ENCODE measurements around the gene APOM. TPM values are rescaled to one million over a fixed set of nuclear protein-coding genes. Genes with fewer than 3 reads are reported as not detected.

APOM gene
- total RNA-seq, 2 donors from 2014 or later: 0.76 to 1.3 TPM

GRCh38 chr6:31706599-31706998, 50.9 kb downstream of the APOM start, which contains the start of gene LY6G6F:
Gene LY6G6F, plus strand, starts transcription at chr6:31706866. Its CDS starts 41 bp downstream, at chr6:31706907.
- no peaks in the 10 kb centered on the region for H3K27me3 Mint-ChIP-seq
- no peaks in the 10 kb centered on the region for H3K9me3 Mint-ChIP-seq
- H3K4me1 Mint-ChIP-seq (ENCODE audit: low read depth in 2 of 2): peaks cover 21 to 26% of the 10 kb centered on the region in 2 donors
- peaks cover 9% of the 10 kb centered on the region for H3K36me3 Mint-ChIP-seq
- H3K4me3 Mint-ChIP-seq: no peak within 1 kb of the TSS
- no peak for ATAC-seq
- peak within 1 kb of the TSS in 1 of 2 donors; percentile 58 for H3K27ac Mint-ChIP-seq
- no peak for DNase-seq (ENCODE audit: low spot score)

GRCh38 chr6:31707701-31708100, 52.0 kb downstream of the APOM start:
- no peak overlapping the region for H3K4me3 Mint-ChIP-seq
- H3K4me1 Mint-ChIP-seq (ENCODE audit: low read depth in 2 of 2): peaks cover 15 to 23% of the 10 kb centered on the region in 2 donors
- H3K9me3 Mint-ChIP-seq: no peaks in the 10 kb centered on the region
- peaks cover 2% of the 10 kb centered on the region for H3K36me3 Mint-ChIP-seq
- no peak overlapping the region for H3K27ac Mint-ChIP-seq
- H3K27me3 Mint-ChIP-seq: peaks cover 0 to 2% of the 10 kb centered on the region in 2 donors
- no peak for DNase-seq (ENCODE audit: low spot score)
- ATAC-seq: no peak

Other genes starting within 250 kb of the APOM start
- gene MICB, start 157.7 kb upstream of the APOM start, total RNA-seq: 10 to 100 TPM; 34.9 to 37.4 TPM
- gene MCCD1, start 126.9 kb upstream of the APOM start, total RNA-seq: not detected
- gene DDX39B, start 113.9 kb upstream of the APOM start, total RNA-seq: 100 to 1,000 TPM; 469 to 713 TPM
- 1 to 10 TPM; 1.4 to 2.3 TPM for gene ATP6V1G2, start 109.3 kb upstream of the APOM start, total RNA-seq
- gene NFKBIL1, start 108.3 kb upstream of the APOM start, total RNA-seq: 10 to 100 TPM; 16.8 to 17.0 TPM
- 1,000 to 10,000 TPM; 1,187 to 3,727 TPM for gene LTA, start 83.6 kb upstream of the APOM start, total RNA-seq
- gene TNF, start 80.3 kb upstream of the APOM start, total RNA-seq: 100 to 1,000 TPM; 320 to 420 TPM
- 100 to 1,000 TPM; 110 to 153 TPM for gene LTB, start 73.5 kb upstream of the APOM start, total RNA-seq
- gene LST1, start 69.6 kb upstream of the APOM start, total RNA-seq: 10 to 100 TPM; 15.5 to 34.6 TPM
- 10 to 100 TPM; 65.5 to 91.6 TPM for gene NCR3, start 62.9 kb upstream of the APOM start, total RNA-seq
- gene AIF1, start 40.7 kb upstream of the APOM start, total RNA-seq: 10 to 100 TPM in 1 of 2 donors, 1 to 10 TPM in 1; 9.3 to 20.0 TPM
- gene PRRC2A, start 35.2 kb upstream of the APOM start, total RNA-seq: 100 to 1,000 TPM; 224 to 345 TPM
- gene BAG6, start 3.2 kb upstream of the APOM start, total RNA-seq: 100 to 1,000 TPM; 284 to 337 TPM
- gene C6orf47, start 4.9 kb downstream of the APOM start, total RNA-seq: 10 to 100 TPM; 26.9 to 34.0 TPM
- 10 to 100 TPM; 34.5 to 40.9 TPM for gene GPANK1, start 9.1 kb downstream of the APOM start, total RNA-seq
- gene CSNK2B, start 10.2 kb downstream of the APOM start, total RNA-seq: 100 to 1,000 TPM; 205 to 247 TPM
- 10 to 100 TPM; 24.0 to 37.9 TPM for gene LY6G5B, start 14.1 kb downstream of the APOM start, total RNA-seq
- 1 to 10 TPM; 5.4 to 8.8 TPM for gene LY6G5C, start 25.2 kb downstream of the APOM start, total RNA-seq
- 10 to 100 TPM; 60.6 to 77.5 TPM for gene ABHD16A, start 47.4 kb downstream of the APOM start, total RNA-seq
- gene LY6G6F, start 51.0 kb downstream of the APOM start, total RNA-seq: not detected
- gene LY6G6D, start 59.5 kb downstream of the APOM start, total RNA-seq: not detected
- gene LY6G6C, start 65.9 kb downstream of the APOM start, total RNA-seq: not detected
- under 1 TPM in 1 of 2 donors, not detected in 1; 0.21 TPM for gene MPIG6B, start 67.5 kb downstream of the APOM start, total RNA-seq
- gene DDAH2, start 73.4 kb downstream of the APOM start, total RNA-seq: 10 to 100 TPM; 18.8 to 24.4 TPM
- gene CLIC1, start 80.6 kb downstream of the APOM start, total RNA-seq: 100 to 1,000 TPM; 468 to 581 TPM
- 100 to 1,000 TPM in 1 of 2 donors, 10 to 100 TPM in 1; 36.2 to 154 TPM for gene MSH5, start 84.1 kb downstream of the APOM start, total RNA-seq
- gene SAPCD1, start 106.8 kb downstream of the APOM start, total RNA-seq: 10 to 100 TPM in 1 of 2 donors, 1 to 10 TPM in 1; 9.2 to 25.2 TPM
- 1 to 10 TPM; 1.4 to 2.1 TPM for gene VWA7, start 121.4 kb downstream of the APOM start, total RNA-seq
- gene VARS1, start 139.9 kb downstream of the APOM start, total RNA-seq: 100 to 1,000 TPM in 1 of 2 donors, 10 to 100 TPM in 1; 90.7 to 226 TPM
- gene LSM2, start 151.1 kb downstream of the APOM start, total RNA-seq: 100 to 1,000 TPM in 1 of 2 donors, 10 to 100 TPM in 1; 94.6 to 113 TPM
- 1 to 10 TPM; 1.7 to 4.1 TPM for gene HSPA1L, start 159.4 kb downstream of the APOM start, total RNA-seq
- gene HSPA1A, start 159.6 kb downstream of the APOM start, total RNA-seq: 100 to 1,000 TPM; 160 to 262 TPM
- 100 to 1,000 TPM; 107 to 113 TPM for gene HSPA1B, start 171.8 kb downstream of the APOM start, total RNA-seq
- gene NEU1, start 206.9 kb downstream of the APOM start, total RNA-seq: 10 to 100 TPM; 37.2 to 46.6 TPM
- gene SLC44A4, start 223.1 kb downstream of the APOM start, total RNA-seq: not detected
- gene EHMT2, start 241.8 kb downstream of the APOM start, total RNA-seq: 10 to 100 TPM; 34.4 to 69.1 TPM
- gene ZBTB12, start 246.2 kb downstream of the APOM start, total RNA-seq: 1 to 10 TPM; 1.4 to 2.9 TPM